Brain microvascular endothelial cell (primary cell): ENCODE data around the gene UQCRFS1.

ENCODE experiments used
- DNase-seq: peaks from one replicate; pipeline ENCODE4 v3.0.0-alpha.2; 2020
- H3K27ac ChIP-seq: fragments of 250-450 bp; sonication (Bioruptor Pico); 2 replicates; pipeline ENCODE4 v1.5.1; 2020; ENCODE audit warnings: mild to moderate bottlenecking, moderate library complexity
- H3K27me3 ChIP-seq: fragments of 250-450 bp; sonication (Bioruptor Pico); replicated peaks from 2 replicates; pipeline ENCODE4 v1.5.1; 2020; ENCODE audit warnings: mild to moderate bottlenecking
- H3K36me3 ChIP-seq: fragments of 250-450 bp; sonication (Bioruptor Pico); replicated peaks from 2 replicates; pipeline ENCODE4 v1.5.1; 2020; ENCODE audit warnings: mild to moderate bottlenecking
- H3K4me3 ChIP-seq: 2 replicates; pipeline ENCODE4 v1.5.1; 2011; ENCODE audit warnings: low read depth, mild to moderate bottlenecking, control low read depth, low read length, moderate library complexity
- CTCF ChIP-seq: IDR thresholded peaks from 2 replicates; pipeline ENCODE4 v1.5.1; 2011; ENCODE audit warnings: low read depth, mild to moderate bottlenecking, moderate library complexity, low read length, control low read depth, inconsistent platforms; ENCODE audit errors: missing control alignments
- in situ Hi-C: cut with HindIII; loops from 2 replicates; pipeline ENCODE4 v1.10.0; 2017; ENCODE audit warnings: low sequenced_read_pairs, low pct_ligation_motif_present

UQCRFS1 gene

GRCh38 chr19:29170554-29170953, 42.4 kb downstream of the UQCRFS1 start:
- H3K36me3 ChIP-seq, result no peaks in the 10 kb centered on the region
- no peak for DNase-seq
- no peak overlapping the region for H3K4me3 ChIP-seq
- no peak for TF ChIP-seq CTCF
- in situ Hi-C loops, result no loop called here
- H3K27me3 ChIP-seq, result no peaks in the 10 kb centered on the region
- H3K27ac ChIP-seq, result no peak overlapping the region

GRCh38 chr19:29162694-29163093, 50.3 kb downstream of the UQCRFS1 start:
- in situ Hi-C loops, result no loop called here
- Histone ChIP-seq H3K27ac (no peak overlapping the region), H3K36me3 (no peaks in the 10 kb centered on the region), H3K27me3 (no peaks in the 10 kb centered on the region), H3K4me3 (no peak overlapping the region)
- no peak for DNase-seq
- TF ChIP-seq CTCF, result no peak

- Histone ChIP-seq H3K4me3 (no peak overlapping the region), H3K27ac (no peak overlapping the region), H3K27me3 (no peaks in the 10 kb centered on the region), H3K36me3 (no peaks in the 10 kb centered on the region)
- no peak for DNase-seq
- in situ Hi-C loops, result no loop called here
- no peak for TF ChIP-seq CTCF
Observed at GRCh38 chr19:29155683-29156082, 57.3 kb downstream of the UQCRFS1 start.
